Right lobe of liver (tissue), 6 donors: ENCODE results near the gene FUT6. TPM values are rescaled to one million over a fixed set of nuclear protein-coding genes. Genes with fewer than 3 reads are reported as not detected.

Experiments
- ATAC-seq, 4 donors: fragments of 200-7000 bp; cut with Tn5 transposase; one replicate each; pipeline ENCODE4 v1.9.1; 2020; ENCODE audit warnings: mild to moderate bottlenecking in 4 of 4, moderate library complexity in 4 of 4
- DNase-seq, 3 donors: peaks; one replicate each; pipeline ENCODE4 v3.0.0-alpha.2; 2020
- H3K27ac ChIP-seq, 3 donors: fragments of 200-600 bp; one replicate each; pipeline ENCODE4 v1.8.0; 2022
- H3K27me3 ChIP-seq, 2 donors: fragments of 200-600 bp; one replicate each; pipeline ENCODE4 v1.8.0; 2022
- H3K36me3 ChIP-seq, 4 donors: fragments of 200-600 bp; sonication (generic) in 1 of 4; one replicate each; pipeline versions ENCODE4 v1.5.1 to v1.8.0; 2017 to 2022; ENCODE audit warnings: control low read depth in 1 of 4
- H3K4me1 ChIP-seq, 4 donors: fragments of 200-600 bp; sonication (generic) in 1 of 4; one replicate each; pipeline versions ENCODE4 v1.5.1 to v1.8.0; 2017 to 2022; ENCODE audit warnings: control low read depth in 1 of 4
- H3K4me3 ChIP-seq, 3 donors: fragments of 200-600 bp; one replicate each; pipeline ENCODE4 v1.8.0; 2022
- H3K9me3 ChIP-seq, 4 donors: fragments of 200-600 bp; sonication (generic) in 1 of 4; one replicate each; pipeline versions ENCODE4 v1.5.1 to v1.8.0; 2017 to 2022; ENCODE audit warnings: control low read depth in 1 of 4
- POLR2A ChIP-seq: fragments of 450-650 bp; IDR thresholded peaks from one replicate; pipeline ENCODE4 v1.6.1; 2017; ENCODE audit warnings: antibody characterized with exemption, mild to moderate bottlenecking
- WGBS: methylation state at CpG from one replicate; pipeline ENCODE4 v1.1.6; 2018; ENCODE audit warnings: low coverage, low lambda C conversion rate; ENCODE audit not compliant: insufficient coverage; ENCODE audit errors: missing lambda C conversion rate; 5-methylcytosine and 5-hydroxymethylcytosine counted together
- intact Hi-C, 2 donors: fragments of 100-400 bp; cut with DNase I; formaldehyde crosslinking; loops; one replicate each; pipeline versions ENCODE4 v1.11.2 to v1.14.1; 2022
- total RNA-seq, 6 experiments: library from RNA; depleted of rRNA in 2 of 6; stranded (reverse); fragments of >200 nt in 2 of 6; fragmentation: NEBNext Ultra II Directional in 3 of 6; extraction: Animal tissue kit (Norgen Biotek cat#: 25700) in 3 of 6; gene quantifications; one replicate each; pipeline versions ENCODE4 v1.1.0 to v1.2.4, GENCODE V29; 2016 to 2023
- TF ChIP-seq, protein P1 (sequence below), 4 donors: fragments of 200-600 bp in 3 of 4; fragments of 450-650 bp in 1 of 4; IDR thresholded peaks; one replicate each; pipeline versions ENCODE4 v1.5.1 to v1.8.0; 2016 to 2022; ENCODE audit warnings: antibody characterized with exemption in 4 of 4, mild to moderate bottlenecking in 2 of 4
- donor health status: DM: no; HTN: yes; CAD: no.
- donor health status: DM: no; HTN: no; CAD: no.
- donor health status: DM: no; HTN: no; CAD: no.
- donor health status: DM: no; HTN: yes; CAD: no.
- donor health status: DM: no; HTN: yes; CAD: no.

Gene FUT6
- total RNA-seq, 6 experiments from 2014 or later, result 2.3 to 28.1 (median 9.7) TPM

DNA sequence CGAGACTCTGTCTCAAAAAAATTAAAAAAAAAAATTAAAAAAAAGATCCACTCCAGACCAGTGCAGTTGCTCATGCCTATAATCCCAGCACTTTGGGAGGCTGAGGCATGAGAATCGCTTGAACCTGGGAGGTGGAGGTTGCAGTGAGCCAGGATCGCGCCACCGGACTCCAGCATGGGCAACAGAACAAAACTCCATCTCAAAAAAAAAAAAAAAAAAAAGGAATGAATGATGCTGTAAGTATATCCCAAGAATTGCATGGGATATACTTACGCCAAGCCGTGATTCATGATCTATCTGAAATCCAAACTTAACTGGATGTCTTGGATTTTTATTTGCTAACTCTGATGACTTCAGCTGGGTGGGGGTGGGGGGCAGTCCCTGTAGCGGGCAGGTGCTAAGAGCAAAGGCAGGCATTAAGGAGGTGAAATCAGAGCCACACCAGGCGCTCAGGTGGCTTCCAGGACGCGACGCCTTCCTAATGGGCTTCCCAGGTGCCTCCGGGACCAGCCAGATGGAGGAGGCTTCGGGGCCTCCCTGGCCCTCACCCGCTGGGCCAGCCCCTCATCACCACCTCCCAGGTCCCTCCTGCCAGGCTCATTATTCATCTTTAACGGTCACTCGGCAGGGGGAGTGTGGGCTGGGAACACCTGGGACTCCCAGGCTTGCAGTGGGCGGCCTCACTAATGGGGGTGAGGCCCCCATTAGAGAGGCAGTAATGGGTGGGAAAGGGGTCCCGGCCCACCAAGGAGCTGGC, 42.2 kb upstream of the FUT6 start:
- Histone ChIP-seq H3K4me1 (peaks cover 0 to 30% (median 11%) of the 10 kb centered on the region in 4 donors), H3K27ac (peak overlapping the region in 2 of 3 donors; percentile 67 to 76), H3K4me3 (no peak overlapping the region), H3K36me3 (no peaks in the 10 kb centered on the region), H3K27me3 (no peaks in the 10 kb centered on the region), H3K9me3 (no peaks in the 10 kb centered on the region)
- no peak for DNase-seq
- ATAC-seq, result no peak
- intact Hi-C loops, result no loop called here
- WGBS, result 75% methylated on average over 9 of the region's 19 CpGs
- TF ChIP-seq, protein P1, sequence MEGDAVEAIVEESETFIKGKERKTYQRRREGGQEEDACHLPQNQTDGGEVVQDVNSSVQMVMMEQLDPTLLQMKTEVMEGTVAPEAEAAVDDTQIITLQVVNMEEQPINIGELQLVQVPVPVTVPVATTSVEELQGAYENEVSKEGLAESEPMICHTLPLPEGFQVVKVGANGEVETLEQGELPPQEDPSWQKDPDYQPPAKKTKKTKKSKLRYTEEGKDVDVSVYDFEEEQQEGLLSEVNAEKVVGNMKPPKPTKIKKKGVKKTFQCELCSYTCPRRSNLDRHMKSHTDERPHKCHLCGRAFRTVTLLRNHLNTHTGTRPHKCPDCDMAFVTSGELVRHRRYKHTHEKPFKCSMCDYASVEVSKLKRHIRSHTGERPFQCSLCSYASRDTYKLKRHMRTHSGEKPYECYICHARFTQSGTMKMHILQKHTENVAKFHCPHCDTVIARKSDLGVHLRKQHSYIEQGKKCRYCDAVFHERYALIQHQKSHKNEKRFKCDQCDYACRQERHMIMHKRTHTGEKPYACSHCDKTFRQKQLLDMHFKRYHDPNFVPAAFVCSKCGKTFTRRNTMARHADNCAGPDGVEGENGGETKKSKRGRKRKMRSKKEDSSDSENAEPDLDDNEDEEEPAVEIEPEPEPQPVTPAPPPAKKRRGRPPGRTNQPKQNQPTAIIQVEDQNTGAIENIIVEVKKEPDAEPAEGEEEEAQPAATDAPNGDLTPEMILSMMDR (IDR thresholded peaks at IDR 0.05), result no peak
- no peak for TF ChIP-seq POLR2A

DNA sequence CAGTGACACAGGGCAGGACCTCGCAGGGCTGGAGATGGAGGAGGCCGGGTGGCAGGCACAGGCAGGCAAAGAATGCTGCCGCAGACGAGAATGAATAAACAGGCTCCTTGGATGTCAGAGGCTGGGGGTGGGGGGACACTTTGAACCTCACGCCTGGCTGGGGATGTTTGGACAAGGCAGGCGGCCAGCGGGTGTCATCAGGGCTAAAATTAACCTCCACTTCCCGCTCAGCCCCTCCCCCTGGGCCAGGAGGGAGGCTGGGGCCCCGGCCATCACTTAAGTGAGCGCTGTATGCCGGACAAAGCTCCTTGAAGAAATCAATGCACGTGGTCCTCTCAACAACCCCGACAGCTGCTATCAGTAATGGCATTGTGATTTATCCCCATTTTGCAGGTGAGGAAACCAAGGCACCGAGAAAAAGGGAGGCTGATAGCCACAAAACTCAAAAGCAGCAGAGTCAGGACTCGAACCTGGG, 41.1 kb upstream of the FUT6 start:
- intact Hi-C loops, result no loop called here
- TF ChIP-seq, protein P1 (IDR thresholded peaks at IDR 0.05), result no peak
- no peak for TF ChIP-seq POLR2A
- no peaks in the 10 kb centered on the region for H3K36me3 ChIP-seq
- no peak overlapping the region for H3K4me3 ChIP-seq
- no peaks in the 10 kb centered on the region for H3K9me3 ChIP-seq
- peak; percentile 87 to 94 (median 90) for ATAC-seq
- H3K4me1 ChIP-seq, result peaks cover 0 to 30% (median 11%) of the 10 kb centered on the region in 4 donors
- 20% methylated on average over 10 of the region's 15 CpGs for WGBS
- H3K27me3 ChIP-seq, result no peaks in the 10 kb centered on the region
- peak overlapping the region; percentile 47 to 76 (median 67) for H3K27ac ChIP-seq
- peak; percentile 84 to 88 (median 86) for DNase-seq

DNA sequence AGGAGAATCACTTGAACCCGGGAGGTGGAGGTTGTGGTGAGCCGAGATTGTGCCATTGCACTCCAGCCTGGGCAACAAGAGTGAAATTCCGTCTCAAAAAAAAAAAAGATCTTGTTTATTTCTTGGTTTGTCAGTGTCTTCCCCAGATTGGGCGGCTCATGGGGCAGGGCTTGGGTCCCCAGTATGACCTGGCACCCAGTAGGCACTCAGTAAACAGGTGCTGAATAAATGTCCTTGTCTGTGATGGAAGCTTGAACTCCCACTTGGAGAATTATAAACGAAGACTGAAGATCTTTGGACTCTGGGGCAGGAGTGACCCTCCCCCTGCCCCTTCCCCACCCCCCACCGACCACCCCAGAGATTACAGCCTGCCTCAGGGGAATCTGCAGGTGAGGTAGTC, 40.7 kb upstream of the FUT6 start:
- no peak for TF ChIP-seq POLR2A
- TF ChIP-seq, protein P1 (IDR thresholded peaks at IDR 0.05), result no peak
- DNase-seq, result no peak
- H3K4me3 ChIP-seq, result no peak overlapping the region
- intact Hi-C loops, result no loop called here
- H3K36me3 ChIP-seq, result no peaks in the 10 kb centered on the region
- peak; percentile 11 to 50 (median 44) for ATAC-seq
- H3K4me1 ChIP-seq, result peaks cover 0 to 30% (median 11%) of the 10 kb centered on the region in 4 donors
- peak overlapping the region; percentile 47 to 76 (median 67) for H3K27ac ChIP-seq
- 24% methylated on average over 4 of the region's 6 CpGs for WGBS
- H3K27me3 ChIP-seq, result no peaks in the 10 kb centered on the region
- H3K9me3 ChIP-seq, result no peaks in the 10 kb centered on the region

DNA sequence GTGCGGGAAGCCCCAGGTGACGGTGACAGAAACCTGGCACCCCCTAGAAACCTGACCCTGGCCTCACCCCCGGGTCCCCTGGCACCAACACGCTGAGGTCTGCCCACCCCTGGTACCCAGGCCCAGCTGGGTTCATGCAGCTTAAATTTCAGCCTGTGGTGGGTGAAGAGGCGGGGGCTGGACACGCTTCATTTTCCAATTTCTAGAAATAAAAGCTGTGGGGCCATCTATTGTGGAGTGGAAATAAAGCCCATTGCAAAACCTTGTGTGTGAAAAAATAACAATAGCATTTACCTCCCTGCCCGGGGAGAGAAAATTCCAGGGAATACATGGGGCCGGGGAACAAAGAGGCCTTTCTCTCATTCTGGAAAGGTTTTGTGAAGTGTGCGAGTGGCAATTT, 38.4 kb upstream of the FUT6 start:
- DNase-seq (no peak), ATAC-seq (no peak)
- 62% methylated on average over 5 of the region's 9 CpGs for WGBS
- Histone ChIP-seq H3K4me3 (no peak overlapping the region), H3K4me1 (peaks cover 0 to 26% (median 9%) of the 10 kb centered on the region in 4 donors), H3K27me3 (no peaks in the 10 kb centered on the region), H3K27ac (no peak overlapping the region), H3K9me3 (no peaks in the 10 kb centered on the region), H3K36me3 (no peaks in the 10 kb centered on the region)
- intact Hi-C loops, result no loop called here
- TF ChIP-seq POLR2A, result no peak
- TF ChIP-seq, protein P1 (IDR thresholded peaks at IDR 0.05), result no peak
